ENCODE data around the gene TPD52L1. TPM values are rescaled to one million over a fixed set of nuclear protein-coding genes. Genes with fewer than 3 reads are reported as not detected.
A peak's percentile ranks its signal among the peaks of the same experiment; 100 is the strongest.

TPD52L1 gene
- total RNA-seq, 1 donor from 2014 or later, result 93.6 TPM

GRCh38 chr6:125197795-125198269, 44.3 kb downstream of the TPD52L1 start:
- Histone ChIP-seq H3K27me3 (no peaks in the 10 kb centered on the region), H3K9me3 (no peaks in the 10 kb centered on the region), H3K4me1 (peaks cover 18 to 40% of the 10 kb centered on the region in 2 donors), H3K36me3 (no peaks in the 10 kb centered on the region), H3K4me3 (peak overlapping the region in 1 of 2 donors; percentile 14), H3K27ac (peak overlapping the region; percentile 74 to 83)
- peak; percentile 37 to 89 for DNase-seq (ENCODE audit: low spot score in 2 of 2)
- intact Hi-C loops (cut with DNase I), result loop anchor here (5.0 kb wide), 1 partner anchor 559 kb away; no protein-coding TSS in a partner anchor
- TF ChIP-seq, protein P1, sequence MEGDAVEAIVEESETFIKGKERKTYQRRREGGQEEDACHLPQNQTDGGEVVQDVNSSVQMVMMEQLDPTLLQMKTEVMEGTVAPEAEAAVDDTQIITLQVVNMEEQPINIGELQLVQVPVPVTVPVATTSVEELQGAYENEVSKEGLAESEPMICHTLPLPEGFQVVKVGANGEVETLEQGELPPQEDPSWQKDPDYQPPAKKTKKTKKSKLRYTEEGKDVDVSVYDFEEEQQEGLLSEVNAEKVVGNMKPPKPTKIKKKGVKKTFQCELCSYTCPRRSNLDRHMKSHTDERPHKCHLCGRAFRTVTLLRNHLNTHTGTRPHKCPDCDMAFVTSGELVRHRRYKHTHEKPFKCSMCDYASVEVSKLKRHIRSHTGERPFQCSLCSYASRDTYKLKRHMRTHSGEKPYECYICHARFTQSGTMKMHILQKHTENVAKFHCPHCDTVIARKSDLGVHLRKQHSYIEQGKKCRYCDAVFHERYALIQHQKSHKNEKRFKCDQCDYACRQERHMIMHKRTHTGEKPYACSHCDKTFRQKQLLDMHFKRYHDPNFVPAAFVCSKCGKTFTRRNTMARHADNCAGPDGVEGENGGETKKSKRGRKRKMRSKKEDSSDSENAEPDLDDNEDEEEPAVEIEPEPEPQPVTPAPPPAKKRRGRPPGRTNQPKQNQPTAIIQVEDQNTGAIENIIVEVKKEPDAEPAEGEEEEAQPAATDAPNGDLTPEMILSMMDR (IDR thresholded peaks at IDR 0.05), result no peak

DNA sequence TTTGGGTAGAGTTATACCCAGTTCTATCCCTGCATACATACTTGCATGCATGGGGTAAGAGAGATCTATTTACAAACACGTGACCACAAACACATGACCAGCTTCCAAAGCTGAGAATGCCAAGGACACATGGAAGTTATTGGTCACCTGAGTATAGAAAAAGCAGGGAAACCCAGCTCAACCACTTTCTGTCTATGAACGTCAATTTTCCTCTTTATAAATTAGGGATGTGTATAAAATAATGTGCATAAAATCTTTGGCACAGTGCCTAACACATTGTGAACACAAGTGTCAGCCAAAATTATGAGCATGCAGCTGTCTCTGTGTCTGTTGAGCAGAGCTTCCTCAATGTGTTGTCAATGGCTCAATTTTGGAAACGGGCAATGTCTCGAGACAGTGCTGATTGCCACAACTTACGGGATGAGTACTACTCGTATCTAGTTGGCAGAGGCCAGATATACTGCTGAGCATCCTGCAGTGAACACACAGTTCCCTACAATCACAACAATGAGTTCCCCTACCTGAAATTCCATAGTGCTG, 44.9 kb downstream of the TPD52L1 start:
- intact Hi-C loops (cut with DNase I), result loop anchor here (5.0 kb wide), 1 partner anchor 559 kb away; no protein-coding TSS in a partner anchor
- no peaks in the 10 kb centered on the region for H3K27me3 ChIP-seq
- H3K4me1 ChIP-seq, result peaks cover 18 to 45% of the 10 kb centered on the region in 2 donors
- H3K4me3 ChIP-seq, result no peak overlapping the region
- peak overlapping the region; percentile 74 to 83 for H3K27ac ChIP-seq
- H3K36me3 ChIP-seq, result no peaks in the 10 kb centered on the region
- H3K9me3 ChIP-seq, result no peaks in the 10 kb centered on the region
- DNase-seq (ENCODE audit: low spot score in 2 of 2), result no peak
- TF ChIP-seq, protein P1 (IDR thresholded peaks at IDR 0.05), result no peak

DNA sequence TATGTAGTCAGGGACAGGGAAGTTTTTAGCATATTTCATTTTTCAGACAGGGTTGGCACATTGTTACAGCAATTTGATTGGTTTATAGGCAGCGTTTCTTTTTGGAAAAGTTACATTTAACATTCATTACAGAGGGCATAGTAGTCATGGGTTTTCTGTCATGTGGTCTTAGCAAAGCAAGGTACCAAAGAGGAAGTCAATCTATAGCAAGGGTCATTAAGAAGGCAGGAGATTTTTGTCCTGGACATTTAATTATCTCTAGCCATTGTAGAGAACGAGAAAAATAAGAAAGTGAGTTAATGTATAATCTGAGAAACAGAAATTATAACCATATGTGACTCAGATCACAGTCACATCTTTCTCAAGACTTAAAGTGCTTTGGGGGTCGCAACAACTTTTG, 47.4 kb downstream of the TPD52L1 start:
- no peaks in the 10 kb centered on the region for H3K9me3 ChIP-seq
- TF ChIP-seq, protein P1 (IDR thresholded peaks at IDR 0.05), result no peak
- no peak for DNase-seq (ENCODE audit: low spot score in 2 of 2)
- no peaks in the 10 kb centered on the region for H3K27me3 ChIP-seq
- H3K4me1 ChIP-seq, result peaks cover 16 to 45% of the 10 kb centered on the region in 2 donors
- H3K4me3 ChIP-seq, result no peak overlapping the region
- intact Hi-C loops (cut with DNase I), result loop anchor here (2.0 kb wide), 1 partner anchor 14 kb away; no protein-coding TSS in a partner anchor
- peak overlapping the region in 1 of 2 donors; percentile 64 for H3K27ac ChIP-seq
- no peaks in the 10 kb centered on the region for H3K36me3 ChIP-seq

GRCh38 chr6:125201961-125202729, 48.6 kb downstream of the TPD52L1 start:
- Histone ChIP-seq H3K4me3 (no peak overlapping the region), H3K36me3 (no peaks in the 10 kb centered on the region), H3K9me3 (no peaks in the 10 kb centered on the region), H3K27ac (peak overlapping the region; percentile 24 to 44), H3K27me3 (no peaks in the 10 kb centered on the region), H3K4me1 (peaks cover 13 to 37% of the 10 kb centered on the region in 2 donors)
- TF ChIP-seq, protein P1 (IDR thresholded peaks at IDR 0.05), result no peak
- intact Hi-C loops (cut with DNase I), result loop anchor here (2.0 kb wide), 1 partner anchor 13 kb away; no protein-coding TSS in a partner anchor
- no peak for DNase-seq (ENCODE audit: low spot score in 2 of 2)

DNA sequence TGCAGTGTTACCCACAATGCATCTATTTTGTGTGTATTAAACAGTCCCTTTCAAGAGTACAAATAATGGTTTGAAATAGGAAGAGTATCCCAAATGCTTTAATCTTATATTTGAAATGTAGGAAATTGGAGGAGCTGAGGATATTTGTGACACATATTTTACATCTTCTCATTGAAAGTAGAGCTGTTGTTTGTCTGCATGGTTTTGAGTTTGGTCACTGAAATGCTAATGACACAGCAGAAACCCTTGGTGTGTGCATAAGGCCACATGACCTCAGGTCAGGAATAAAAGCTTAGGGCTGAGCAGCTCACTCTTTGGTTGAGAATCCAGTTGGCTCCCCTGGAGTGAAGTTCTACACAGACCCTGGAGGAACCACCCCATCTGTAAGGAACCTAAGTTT, 49.8 kb downstream of the TPD52L1 start:
- peaks cover 8 to 29% of the 10 kb centered on the region in 2 donors for H3K4me1 ChIP-seq
- no peaks in the 10 kb centered on the region for H3K36me3 ChIP-seq
- intact Hi-C loops (cut with DNase I), result no loop called here
- no peak overlapping the region for H3K27ac ChIP-seq
- TF ChIP-seq, protein P1 (IDR thresholded peaks at IDR 0.05), result no peak
- no peaks in the 10 kb centered on the region for H3K9me3 ChIP-seq
- H3K27me3 ChIP-seq, result no peaks in the 10 kb centered on the region
- no peak for DNase-seq (ENCODE audit: low spot score in 2 of 2)
- no peak overlapping the region for H3K4me3 ChIP-seq
